Uterus (tissue), 2 donors: ENCODE measurements around the gene TGFB1.

ENCODE experiments used
- CTCF ChIP-seq, 4 experiments: fragments of 200-600 bp in 2 of 4; fragments of 450-650 bp in 2 of 4; sonication (generic) in 2 of 4; IDR thresholded peaks; one replicate each; pipeline ENCODE4 v1.5.1; 2016 to 2019; ENCODE audit warnings: antibody characterized with exemption in 4 of 4, mild to moderate bottlenecking in 2 of 4, moderate library complexity in 1 of 4
- POLR2A ChIP-seq, 2 donors: fragments of 450-650 bp; IDR thresholded peaks; one replicate each; pipeline ENCODE4 v1.6.1; 2016; ENCODE audit warnings: antibody characterized with exemption in 2 of 2, mild to moderate bottlenecking in 1 of 2, moderate library complexity in 1 of 2

- TF ChIP-seq CTCF (IDR thresholded peaks at IDR 0.05): no peak
- TF ChIP-seq POLR2A (IDR thresholded peaks at IDR 0.05): no peak
These were observed 49.8 kb downstream of the TGFB1 start for GRCh38 chr19:41303954-41304353.
